Vagina (tissue), 2 donors: ENCODE data around the gene ADGRV1.

Experiments used
- CTCF ChIP-seq, 3 experiments: fragments of 450-650 bp in 2 of 3; fragments of 200-600 bp in 1 of 3; sonication (generic) in 1 of 3; IDR thresholded peaks; one replicate each; pipeline ENCODE4 v1.5.1; 2017 to 2019; ENCODE audit warnings: antibody characterized with exemption in 3 of 3, mild to moderate bottlenecking in 2 of 3, moderate library complexity in 2 of 3
- POLR2A ChIP-seq, 2 donors: fragments of 450-650 bp; IDR thresholded peaks; one replicate each; pipeline ENCODE4 v1.6.1; 2017; ENCODE audit warnings: antibody characterized with exemption in 2 of 2, mild to moderate bottlenecking in 2 of 2, moderate library complexity in 2 of 2
- POLR2AphosphoS5 ChIP-seq, 2 donors: sonication (generic); formaldehyde crosslinking; IDR thresholded peaks; one replicate each; pipeline ENCODE4 v1.9.0; 2017; ENCODE audit warnings: antibody characterized with exemption in 2 of 2, mild to moderate bottlenecking in 2 of 2, low read depth in 1 of 2; ENCODE audit not compliant: insufficient read depth in 1 of 2

- TF ChIP-seq POLR2A (IDR thresholded peaks at IDR 0.05) (no peak), CTCF (IDR thresholded peaks at IDR 0.05) (no peak), POLR2AphosphoS5 (IDR thresholded peaks at IDR 0.05; ENCODE audit: insufficient read depth in 1 of 2, low read depth in 1 of 2) (no peak)
Observed at GRCh38 chr5:90996089-90996488, 437.5 kb downstream of the ADGRV1 start.
